ENCODE data around the gene KRT81.

DNA sequence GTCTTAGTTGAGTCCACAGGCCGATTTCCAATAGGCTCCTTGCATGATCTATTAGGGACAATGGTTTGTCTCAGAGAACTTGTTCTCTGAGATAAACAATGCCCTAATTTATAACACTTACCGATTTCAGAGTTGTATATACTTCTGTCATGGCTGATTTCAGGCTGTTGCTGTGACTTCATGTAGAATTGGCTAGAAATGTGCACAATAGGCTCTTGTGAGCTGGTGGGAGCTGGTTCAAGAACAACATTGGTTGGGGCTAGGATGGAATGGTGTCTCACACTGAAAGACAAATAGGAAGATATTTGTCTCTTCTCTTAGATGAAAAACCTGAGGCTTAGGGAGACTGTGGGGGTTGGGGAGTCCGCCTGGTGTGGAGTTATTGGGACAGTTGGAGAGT lies 23.6 kb downstream of the KRT81 start:
- TF ChIP-seq GATA2 (IDR thresholded peaks at IDR 0.05; ENCODE audit: low read depth, low read length) (no peak), GATA3 (IDR thresholded peaks at IDR 0.05; ENCODE audit: low read depth, low read length) (no peak)
